Breast epithelium (tissue), 3 donors: ENCODE measurements around the gene MAPRE3.

ENCODE experiments used
- POLR2AphosphoS5 ChIP-seq, 3 donors: sonication (generic); formaldehyde crosslinking; IDR thresholded peaks; one replicate each; pipeline ENCODE4 v1.6.1; 2017; ENCODE audit warnings: antibody characterized with exemption in 3 of 3
- TF ChIP-seq, protein P1 (sequence below), 3 donors: fragments of 450-650 bp; IDR thresholded peaks; one replicate each; pipeline ENCODE4 v1.5.1; 2016 to 2017; ENCODE audit warnings: antibody characterized with exemption in 3 of 3, mild to moderate bottlenecking in 3 of 3, moderate library complexity in 3 of 3

DNA sequence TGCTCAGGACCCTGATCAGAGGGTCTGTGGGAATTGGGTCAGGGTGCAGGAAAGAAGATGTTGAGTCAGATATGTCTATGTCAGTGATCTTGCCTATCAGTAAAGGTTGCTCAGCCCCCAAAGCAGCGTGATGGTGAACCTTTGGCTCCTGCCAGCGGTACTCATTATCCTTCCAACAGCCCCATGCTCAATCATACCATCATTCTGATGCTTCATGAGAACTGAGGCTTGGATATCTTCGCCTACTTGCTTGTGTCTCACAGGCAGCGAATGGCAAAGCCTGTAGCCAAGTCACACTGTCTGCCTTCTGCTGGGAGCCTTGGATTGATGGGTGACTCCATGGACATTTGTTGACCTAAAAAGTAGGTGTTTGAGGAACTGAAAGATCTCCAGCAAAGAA is 43.3 kb downstream of the MAPRE3 start:
- TF ChIP-seq, protein P1, sequence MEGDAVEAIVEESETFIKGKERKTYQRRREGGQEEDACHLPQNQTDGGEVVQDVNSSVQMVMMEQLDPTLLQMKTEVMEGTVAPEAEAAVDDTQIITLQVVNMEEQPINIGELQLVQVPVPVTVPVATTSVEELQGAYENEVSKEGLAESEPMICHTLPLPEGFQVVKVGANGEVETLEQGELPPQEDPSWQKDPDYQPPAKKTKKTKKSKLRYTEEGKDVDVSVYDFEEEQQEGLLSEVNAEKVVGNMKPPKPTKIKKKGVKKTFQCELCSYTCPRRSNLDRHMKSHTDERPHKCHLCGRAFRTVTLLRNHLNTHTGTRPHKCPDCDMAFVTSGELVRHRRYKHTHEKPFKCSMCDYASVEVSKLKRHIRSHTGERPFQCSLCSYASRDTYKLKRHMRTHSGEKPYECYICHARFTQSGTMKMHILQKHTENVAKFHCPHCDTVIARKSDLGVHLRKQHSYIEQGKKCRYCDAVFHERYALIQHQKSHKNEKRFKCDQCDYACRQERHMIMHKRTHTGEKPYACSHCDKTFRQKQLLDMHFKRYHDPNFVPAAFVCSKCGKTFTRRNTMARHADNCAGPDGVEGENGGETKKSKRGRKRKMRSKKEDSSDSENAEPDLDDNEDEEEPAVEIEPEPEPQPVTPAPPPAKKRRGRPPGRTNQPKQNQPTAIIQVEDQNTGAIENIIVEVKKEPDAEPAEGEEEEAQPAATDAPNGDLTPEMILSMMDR (IDR thresholded peaks at IDR 0.05): no peak
- no peak for TF ChIP-seq POLR2AphosphoS5 (IDR thresholded peaks at IDR 0.05)
